Neural progenitor cell (in vitro differentiated cells): ENCODE measurements around the gene NTHL1.

Experiments used
- EZH2 ChIP-seq: fragments of 200-600 bp; sonication (generic); IDR thresholded peaks from 2 replicates; pipeline ENCODE4 v1.6.1; 2017; ENCODE audit warnings: antibody characterized with exemption, mild to moderate bottlenecking, moderate library complexity
- EZH2phosphoT487 ChIP-seq: fragments of 200-600 bp; sonication (generic); IDR thresholded peaks from 2 replicates; pipeline ENCODE4 v1.6.1; 2017; ENCODE audit warnings: antibody characterized with exemption
- TF ChIP-seq, protein P1 (sequence below): fragments of 200-600 bp; sonication (generic); IDR thresholded peaks from 2 replicates; pipeline ENCODE4 v1.5.1; 2017; ENCODE audit warnings: antibody characterized with exemption, mild to moderate bottlenecking

DNA sequence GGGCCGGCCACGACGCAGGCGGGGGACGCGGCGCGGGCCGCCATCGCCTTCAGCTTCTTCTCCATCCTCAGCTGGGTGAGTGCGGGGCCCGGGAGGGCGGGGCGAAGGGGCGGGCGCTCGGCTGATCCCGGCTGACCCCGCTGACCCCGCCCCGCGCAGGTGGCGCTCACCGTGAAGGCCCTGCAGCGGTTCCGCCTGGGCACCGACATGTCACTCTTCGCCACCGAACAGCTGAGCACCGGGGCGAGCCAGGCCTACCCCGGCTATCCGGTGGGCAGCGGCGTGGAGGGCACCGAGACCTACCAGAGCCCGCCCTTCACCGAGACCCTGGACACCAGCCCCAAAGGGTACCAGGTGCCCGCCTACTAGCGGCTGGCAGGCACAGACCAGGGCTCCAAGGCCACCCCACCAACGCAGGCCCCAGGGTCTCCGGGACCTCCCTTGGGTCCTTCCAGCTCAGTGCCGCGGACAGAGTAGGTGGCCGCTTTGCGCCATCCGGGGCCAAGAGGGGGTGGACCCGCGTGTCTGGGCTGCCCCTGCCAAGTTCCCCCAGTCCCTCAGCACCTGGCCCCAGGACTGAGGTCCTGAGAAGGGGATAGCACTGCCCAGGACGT is 54.8 kb downstream of the NTHL1 start:
- TF ChIP-seq, protein P1, sequence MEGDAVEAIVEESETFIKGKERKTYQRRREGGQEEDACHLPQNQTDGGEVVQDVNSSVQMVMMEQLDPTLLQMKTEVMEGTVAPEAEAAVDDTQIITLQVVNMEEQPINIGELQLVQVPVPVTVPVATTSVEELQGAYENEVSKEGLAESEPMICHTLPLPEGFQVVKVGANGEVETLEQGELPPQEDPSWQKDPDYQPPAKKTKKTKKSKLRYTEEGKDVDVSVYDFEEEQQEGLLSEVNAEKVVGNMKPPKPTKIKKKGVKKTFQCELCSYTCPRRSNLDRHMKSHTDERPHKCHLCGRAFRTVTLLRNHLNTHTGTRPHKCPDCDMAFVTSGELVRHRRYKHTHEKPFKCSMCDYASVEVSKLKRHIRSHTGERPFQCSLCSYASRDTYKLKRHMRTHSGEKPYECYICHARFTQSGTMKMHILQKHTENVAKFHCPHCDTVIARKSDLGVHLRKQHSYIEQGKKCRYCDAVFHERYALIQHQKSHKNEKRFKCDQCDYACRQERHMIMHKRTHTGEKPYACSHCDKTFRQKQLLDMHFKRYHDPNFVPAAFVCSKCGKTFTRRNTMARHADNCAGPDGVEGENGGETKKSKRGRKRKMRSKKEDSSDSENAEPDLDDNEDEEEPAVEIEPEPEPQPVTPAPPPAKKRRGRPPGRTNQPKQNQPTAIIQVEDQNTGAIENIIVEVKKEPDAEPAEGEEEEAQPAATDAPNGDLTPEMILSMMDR = no peak
- TF ChIP-seq EZH2 (no peak), EZH2phosphoT487 (no peak)
